GOT3 (cell line): ENCODE data around the gene RHBDL1.

Source experiments
- DNase-seq: peaks from one replicate; lab custom pipeline; 2025; ENCODE audit warnings: mixed read lengths; lab: John Stamatoyannopoulos, UW

RHBDL1 gene

GRCh38 chr16:652454-653305 is 22.8 kb upstream of the RHBDL1 start:
- no peak for DNase-seq

DNA sequence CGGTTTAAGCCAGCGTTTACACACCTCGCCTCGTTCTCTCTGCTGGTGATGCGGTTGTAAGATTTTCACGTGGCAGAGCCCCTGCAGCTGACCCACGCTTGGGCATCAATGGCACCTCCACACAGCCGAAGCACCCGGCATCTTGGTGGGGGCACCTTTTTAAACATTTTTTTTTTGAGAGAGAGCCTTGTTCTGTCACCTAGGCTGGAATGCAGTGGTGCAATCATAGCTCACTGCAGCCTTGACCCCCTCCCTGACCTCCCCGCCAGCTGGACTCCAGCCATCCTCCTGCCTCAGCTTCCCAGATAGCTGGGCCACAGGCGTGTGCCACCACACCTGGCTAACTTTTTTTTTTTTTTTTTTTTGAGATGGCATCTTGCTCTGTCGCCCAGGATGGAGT is 21.4 kb upstream of the RHBDL1 start:
- no peak for DNase-seq

DNA sequence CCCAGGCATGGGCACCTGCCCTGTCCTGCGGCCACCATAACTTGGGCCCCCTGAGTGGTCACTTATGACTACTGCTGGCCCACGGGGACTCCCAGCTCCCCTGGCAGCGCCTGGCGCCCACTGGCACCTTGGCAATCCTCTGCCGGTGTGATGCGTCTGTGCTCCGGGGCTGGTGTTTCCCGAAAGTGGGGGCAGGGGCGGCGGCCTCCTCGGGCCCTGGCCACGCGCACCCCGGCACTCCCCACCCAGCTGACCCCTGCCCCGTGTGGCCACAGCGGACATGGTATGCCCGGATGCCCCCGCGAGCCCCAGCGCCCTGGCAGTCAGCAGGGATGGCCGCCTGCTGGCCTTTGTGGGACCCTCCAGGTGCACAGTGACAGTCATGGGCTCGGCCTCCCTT is 18.0 kb upstream of the RHBDL1 start:
- DNase-seq = no peak

GRCh38 chr16:658679-659571 is 16.5 kb upstream of the RHBDL1 start:
- DNase-seq = no peak

GRCh38 chr16:659618-660017 is 15.9 kb upstream of the RHBDL1 start:
- no peak for DNase-seq

DNA sequence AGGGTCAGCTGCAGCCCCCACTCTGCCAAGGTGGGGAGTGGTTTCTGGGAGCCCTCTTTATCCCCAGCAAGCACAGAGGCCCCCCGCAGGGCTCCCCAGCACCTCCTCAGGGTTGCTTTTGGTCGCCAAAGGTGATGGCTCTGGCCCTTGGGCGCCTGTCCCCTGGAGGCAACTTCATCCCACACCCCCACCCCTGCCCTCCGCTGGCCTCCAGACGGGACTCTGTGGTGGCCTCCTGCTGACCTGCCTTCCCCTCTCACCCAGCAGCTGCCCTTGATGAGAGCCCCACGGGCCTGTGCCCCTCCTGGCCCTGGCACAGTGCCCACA is 15.4 kb upstream of the RHBDL1 start:
- DNase-seq = no peak

- DNase-seq = no peak
Measured at GRCh38 chr16:660459-661183, 14.8 kb upstream of the RHBDL1 start.

DNA sequence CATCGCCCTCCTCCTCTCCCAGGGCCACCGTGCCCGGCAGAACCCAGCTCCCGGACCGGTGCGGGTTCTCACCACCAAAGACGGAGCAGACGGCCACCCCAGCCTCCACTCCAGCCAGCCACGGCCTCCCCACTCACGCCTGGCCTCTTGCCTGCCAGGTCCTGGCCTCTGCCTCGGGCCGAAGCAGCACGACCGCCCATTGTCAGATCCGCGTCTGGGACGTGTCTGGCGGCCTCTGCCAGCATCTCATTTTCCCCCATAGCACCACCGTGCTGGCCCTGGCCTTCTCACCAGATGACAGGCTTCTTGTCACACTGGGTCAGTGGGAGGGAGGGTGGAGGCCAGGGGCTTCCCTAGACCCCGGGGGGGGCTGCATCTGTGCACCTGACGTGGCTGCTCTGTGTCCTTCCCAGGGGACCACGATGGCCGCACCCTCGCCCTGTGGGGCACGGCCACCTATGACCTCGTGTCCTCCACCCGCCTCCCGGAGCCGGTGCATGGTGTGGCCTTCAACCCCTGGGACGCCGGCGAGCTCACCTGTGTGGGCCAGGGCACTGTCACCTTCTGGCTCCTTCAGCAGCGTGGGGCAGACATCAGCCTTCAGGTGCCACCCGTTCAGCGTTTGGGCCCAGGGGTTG is 14.2 kb upstream of the RHBDL1 start:
- DNase-seq = no peak

DNA sequence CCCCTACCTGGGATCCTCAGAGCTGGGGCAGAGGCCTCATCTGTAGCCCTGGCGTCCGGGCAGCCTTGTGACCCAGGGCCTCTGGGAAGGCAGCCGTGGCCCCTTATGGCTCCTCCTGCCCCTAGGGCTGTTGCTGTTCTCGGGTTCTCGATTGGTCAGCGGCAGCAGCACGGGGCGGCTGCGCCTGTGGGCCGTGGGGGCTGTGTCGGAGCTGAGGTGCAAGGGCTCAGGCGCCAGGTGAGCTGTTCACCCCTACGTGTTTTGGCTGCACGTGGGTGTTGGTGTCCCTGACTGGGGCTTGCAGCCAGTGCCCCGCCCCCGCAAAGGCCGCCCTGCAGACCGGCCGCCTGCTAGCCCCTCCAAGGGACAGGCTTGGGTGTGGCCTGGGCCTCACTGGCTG is 13.4 kb upstream of the RHBDL1 start:
- no peak for DNase-seq

DNA sequence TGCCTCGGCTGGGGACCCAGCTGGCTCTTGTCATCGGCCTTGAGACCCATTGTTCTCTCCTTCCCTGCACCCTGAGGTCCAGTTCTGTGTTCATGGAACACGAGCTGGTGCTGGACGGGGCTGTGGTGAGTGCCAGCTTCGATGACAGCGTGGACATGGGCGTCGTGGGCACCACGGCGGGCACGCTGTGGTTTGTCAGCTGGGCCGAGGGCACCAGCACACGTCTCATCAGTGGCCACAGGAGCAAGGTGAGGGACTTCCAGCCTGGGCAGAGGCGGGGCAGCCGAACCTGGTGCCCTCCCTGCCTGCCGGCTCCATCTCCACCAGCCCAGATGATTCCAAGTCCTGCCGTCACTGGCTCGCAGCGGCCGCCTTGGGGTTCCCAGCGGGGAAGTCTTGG is 12.9 kb upstream of the RHBDL1 start:
- no peak for DNase-seq

DNA sequence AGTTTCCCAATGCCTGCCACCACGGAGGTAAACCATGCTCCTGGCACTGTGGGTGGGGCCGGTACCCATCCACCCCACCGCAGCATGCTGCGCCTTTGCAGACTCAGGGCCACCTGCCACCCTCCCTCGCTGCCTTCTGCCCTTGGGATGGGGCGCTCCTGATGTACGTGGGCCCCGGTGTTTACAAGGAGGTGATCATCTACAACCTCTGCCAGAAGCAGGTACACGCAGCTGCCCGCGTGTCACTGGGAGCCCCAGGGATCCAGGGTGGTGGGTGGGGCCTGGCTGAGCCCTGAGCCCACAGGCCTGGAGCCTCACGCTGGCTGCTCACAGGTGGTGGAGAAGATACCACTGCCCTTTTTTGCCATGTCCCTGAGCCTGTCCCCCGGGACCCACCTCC is 8.9 kb upstream of the RHBDL1 start:
- DNase-seq = no peak

DNA sequence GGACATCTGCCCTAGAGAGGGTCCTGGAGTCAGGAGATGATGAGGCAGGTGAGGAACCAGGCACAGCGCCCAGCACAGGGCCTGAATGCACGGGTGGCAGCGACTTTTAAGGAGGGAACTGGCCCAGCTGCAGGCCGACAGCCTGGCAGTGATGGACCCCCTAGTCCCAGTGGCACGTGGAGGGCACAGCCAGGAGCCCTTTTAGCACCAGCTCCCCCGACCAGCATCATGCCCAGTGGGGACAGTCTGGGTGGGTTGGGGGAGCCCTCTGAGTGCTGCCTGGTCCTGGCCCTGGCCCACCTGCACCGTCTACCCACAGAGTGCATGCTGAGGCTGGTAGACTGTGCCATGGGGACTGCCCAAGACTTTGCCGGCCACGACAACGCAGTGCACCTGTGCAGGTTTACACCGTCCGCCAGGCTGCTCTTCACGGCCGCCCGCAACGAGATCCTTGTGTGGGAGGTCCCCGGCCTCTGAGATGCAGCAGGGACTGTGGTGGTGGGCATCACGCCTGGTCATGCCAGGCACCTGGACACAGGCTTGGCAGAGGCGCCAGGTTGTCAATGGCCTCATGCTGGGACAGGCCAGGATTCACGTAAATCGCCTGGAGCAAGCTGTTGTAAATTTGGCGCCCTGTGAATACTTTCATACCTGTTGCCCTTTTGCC is 8.2 kb upstream of the RHBDL1 start:
- DNase-seq = no peak

DNA sequence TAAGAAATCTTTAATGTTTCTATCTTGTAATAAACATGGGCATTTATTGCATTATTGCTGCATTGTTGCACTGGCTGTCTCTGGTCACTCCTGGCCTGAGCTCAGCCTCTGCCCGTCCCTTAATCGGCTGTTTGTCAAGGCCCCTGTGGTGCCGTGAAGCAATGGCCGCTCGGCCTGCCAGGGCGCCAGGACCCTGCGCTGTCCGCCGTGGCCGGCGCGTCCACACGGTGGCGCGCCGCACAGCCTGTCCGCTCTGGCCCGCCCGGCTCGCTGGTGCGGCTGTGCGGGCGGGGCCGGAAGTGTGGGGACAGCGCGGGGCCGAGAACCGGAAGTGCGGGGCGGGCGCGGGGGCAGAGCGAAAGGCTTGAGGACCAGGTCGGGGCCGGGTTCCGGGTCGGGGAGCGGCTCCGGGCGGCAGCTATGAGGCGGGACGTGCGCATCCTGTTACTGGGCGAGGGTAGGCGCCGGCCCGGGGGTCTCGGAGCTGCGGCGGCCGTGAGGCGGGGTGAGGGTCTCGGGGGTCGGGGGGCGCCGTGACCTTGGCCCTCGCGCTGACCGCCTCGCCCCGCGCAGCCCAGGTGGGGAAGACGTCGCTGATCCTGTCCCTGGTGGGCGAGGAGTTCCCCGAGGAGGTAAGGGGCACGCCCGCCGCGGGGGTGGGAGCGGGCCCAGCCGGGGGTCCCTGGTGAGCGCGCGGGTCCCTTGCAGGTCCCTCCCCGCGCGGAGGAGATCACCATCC is 7.5 kb upstream of the RHBDL1 start, which contains the start of gene RHOT2:
Gene RHOT2 (plus strand): TSS at position 353 of the 739 bp plus-strand sequence. CDS start 68 bp downstream, at position 421.
- DNase-seq = peak; percentile 70

DNA sequence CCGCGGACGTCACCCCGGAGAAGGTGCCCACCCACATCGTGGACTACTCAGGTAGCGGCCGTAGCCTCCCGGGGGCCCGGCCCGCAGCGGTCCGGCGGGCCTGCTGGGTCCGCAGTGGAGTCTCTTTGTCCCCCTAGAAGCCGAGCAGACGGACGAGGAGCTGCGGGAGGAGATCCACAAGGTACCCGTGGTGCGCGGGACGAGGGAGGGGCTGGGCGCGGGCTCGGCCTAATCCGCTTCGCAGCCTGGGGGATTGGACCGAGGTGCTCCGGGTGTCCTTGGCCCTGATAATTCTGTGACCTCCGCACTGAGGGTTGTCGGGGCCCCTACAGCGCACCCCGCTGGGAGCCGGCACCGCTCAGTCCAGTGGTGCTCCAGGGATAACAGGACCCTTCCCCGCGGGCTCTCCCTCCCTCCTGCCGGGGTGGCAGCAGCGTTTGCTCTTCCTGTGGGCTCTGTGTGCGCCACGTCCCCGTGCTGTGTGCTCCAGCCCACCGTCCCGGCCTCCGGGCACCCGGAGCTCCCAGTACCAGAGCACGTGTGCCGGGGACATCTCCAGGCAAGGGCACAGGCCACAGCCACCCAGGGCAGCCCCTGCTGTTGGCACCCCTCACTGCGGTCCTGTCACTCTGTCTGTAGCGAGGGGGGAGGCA is 6.8 kb upstream of the RHBDL1 start:
- no peak for DNase-seq

DNA sequence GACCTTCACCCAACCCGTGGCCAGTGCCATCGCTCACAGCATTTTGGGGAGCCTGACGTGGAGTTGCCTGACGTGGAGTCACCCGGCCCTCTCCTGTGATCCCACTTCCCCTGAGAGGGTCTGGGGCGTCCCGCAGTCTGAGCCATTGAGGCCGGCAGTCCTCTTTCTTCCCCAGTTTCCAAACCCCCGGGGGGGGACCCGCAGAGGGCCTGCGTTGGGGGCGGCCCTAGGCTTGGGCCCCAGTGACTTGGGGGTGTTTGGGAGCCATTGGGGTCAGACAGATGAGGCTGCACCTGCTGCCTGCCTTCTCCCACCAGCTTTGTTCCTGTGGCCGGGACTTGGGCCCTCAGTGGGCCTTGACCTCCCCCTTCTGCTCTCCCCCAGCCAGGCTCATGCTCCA is 5.8 kb upstream of the RHBDL1 start:
- DNase-seq = no peak

GRCh38 chr16:670485-671352 is 4.8 kb upstream of the RHBDL1 start:
- DNase-seq = no peak

GRCh38 chr16:671353-672131 is 3.9 kb upstream of the RHBDL1 start:
- no peak for DNase-seq

- no peak for DNase-seq
Measured at GRCh38 chr16:672371-672770, 3.1 kb upstream of the RHBDL1 start.
